Measurements from ENCODE around the gene DCPS. TPM values are rescaled to one million over a fixed set of nuclear protein-coding genes. Genes with fewer than 3 reads are reported as not detected.

Gene DCPS
- total RNA-seq, 1 experiment from 2014 or later = 31.2 TPM

GRCh38 chr11:126282361-126282735 is 21.5 kb upstream of the DCPS start:
- Histone ChIP-seq H3K36me3 (ENCODE audit: insufficient read depth, low read length, poor library complexity, severe bottlenecking) (peaks cover 3% of the 10 kb centered on the region), H3K4me3 (ENCODE audit: low read depth, low read length, poor library complexity, severe bottlenecking) (peak overlapping the region; percentile 71), H3K4me1 (ENCODE audit: insufficient read depth, low read length, poor library complexity, severe bottlenecking) (peaks cover 8% of the 10 kb centered on the region), H3K9me3 (ENCODE audit: low read depth, low read length, poor library complexity, severe bottlenecking) (no peaks in the 10 kb centered on the region), H3K27ac (ENCODE audit: low read depth, low read length, poor library complexity, severe bottlenecking) (peak overlapping the region; percentile 76), H3K27me3 (replicated peaks; ENCODE audit: insufficient read depth, low read depth, low read length, poor library complexity) (no peaks in the 10 kb centered on the region)
- intact Hi-C loops (cut with micrococcal nuclease; ENCODE audit: unreplicated experiment) = no loop called here
- TF ChIP-seq EZH2 (IDR thresholded peaks at IDR 0.05; ENCODE audit: borderline replicate concordance, low read depth, low read length, poor library complexity, severe bottlenecking) (no peak), CTCF (conservative IDR thresholded peaks at IDR 0.05; ENCODE audit: low read depth, low read length) (no peak)
- ChIA-PET POLR2A (ENCODE audit: low non-redundant PET) (interaction anchor here (0.7 kb wide), 1 partner anchor 275 kb away, joined by 4 read pairs; no protein-coding TSS in a partner anchor), CTCF (no interaction called here)
- peak; percentile 44 for DNase-seq (ENCODE audit: low spot score)
- BruUV-seq (replicated peaks) = no TSS peak

GRCh38 chr11:126282736-126283591 is 20.9 kb upstream of the DCPS start, which contains the start of gene TIRAP:
TSS of gene TIRAP (plus strand) at chr11:126283093. CDS start at chr11:126290895, 7,802 bp downstream.
- POLR2A ChIA-PET (ENCODE audit: low non-redundant PET) = interaction anchor here (0.7 kb wide), 1 partner anchor 274 kb away, joined by 4 read pairs; no protein-coding TSS in a partner anchor
- peak within 1 kb of the TSS; percentile 71 for H3K4me3 ChIP-seq (ENCODE audit: low read depth, low read length, poor library complexity, severe bottlenecking)
- intact Hi-C loops (cut with micrococcal nuclease; ENCODE audit: unreplicated experiment) = no loop called here
- no peaks in the 10 kb centered on the region for H3K27me3 ChIP-seq (replicated peaks; ENCODE audit: insufficient read depth, low read depth, low read length, poor library complexity)
- H3K9me3 ChIP-seq (ENCODE audit: low read depth, low read length, poor library complexity, severe bottlenecking) = no peaks in the 10 kb centered on the region
- TF ChIP-seq EZH2 (IDR thresholded peaks at IDR 0.05; ENCODE audit: borderline replicate concordance, low read depth, low read length, poor library complexity, severe bottlenecking) = no peak
- TF ChIP-seq CTCF (conservative IDR thresholded peaks at IDR 0.05; ENCODE audit: low read depth, low read length) = no peak
- BruUV-seq (replicated peaks) = no TSS peak
- no peaks in the 10 kb centered on the region for H3K36me3 ChIP-seq (ENCODE audit: insufficient read depth, low read length, poor library complexity, severe bottlenecking)
- CTCF ChIA-PET = no interaction called here
- peak within 1 kb of the TSS; percentile 76 for H3K27ac ChIP-seq (ENCODE audit: low read depth, low read length, poor library complexity, severe bottlenecking)
- peak; percentile 68 for DNase-seq (ENCODE audit: low spot score)
- peaks cover 8% of the 10 kb centered on the region for H3K4me1 ChIP-seq (ENCODE audit: insufficient read depth, low read length, poor library complexity, severe bottlenecking)

GRCh38 chr11:126284829-126285228 is 19.0 kb upstream of the DCPS start:
- ChIA-PET POLR2A (ENCODE audit: low non-redundant PET) (no interaction called here), CTCF (no interaction called here)
- TF ChIP-seq EZH2 (IDR thresholded peaks at IDR 0.05; ENCODE audit: borderline replicate concordance, low read depth, low read length, poor library complexity, severe bottlenecking) = no peak
- TF ChIP-seq CTCF (conservative IDR thresholded peaks at IDR 0.05; ENCODE audit: low read depth, low read length) = no peak
- Histone ChIP-seq H3K27me3 (replicated peaks; ENCODE audit: insufficient read depth, low read depth, low read length, poor library complexity) (no peaks in the 10 kb centered on the region), H3K9me3 (ENCODE audit: low read depth, low read length, poor library complexity, severe bottlenecking) (no peaks in the 10 kb centered on the region), H3K36me3 (ENCODE audit: insufficient read depth, low read length, poor library complexity, severe bottlenecking) (no peaks in the 10 kb centered on the region), H3K4me1 (ENCODE audit: insufficient read depth, low read length, poor library complexity, severe bottlenecking) (peaks cover 8% of the 10 kb centered on the region), H3K4me3 (ENCODE audit: low read depth, low read length, poor library complexity, severe bottlenecking) (peak overlapping the region; percentile 3), H3K27ac (ENCODE audit: low read depth, low read length, poor library complexity, severe bottlenecking) (no peak overlapping the region)
- no TSS peak for BruUV-seq (replicated peaks)
- peak; percentile 95 for DNase-seq (ENCODE audit: low spot score)
- intact Hi-C loops (cut with micrococcal nuclease; ENCODE audit: unreplicated experiment) = no loop called here
